ENCODE data around the gene SMC5. TPM values are rescaled to one million over a fixed set of nuclear protein-coding genes. Genes with fewer than 3 reads are reported as not detected.
A peak's percentile ranks its signal among the peaks of the same experiment; 100 is the strongest.

The SMC5 gene
- total RNA-seq, 4 donors from 2014 or later: 20.2 to 86.1 (median 24.0) TPM

DNA sequence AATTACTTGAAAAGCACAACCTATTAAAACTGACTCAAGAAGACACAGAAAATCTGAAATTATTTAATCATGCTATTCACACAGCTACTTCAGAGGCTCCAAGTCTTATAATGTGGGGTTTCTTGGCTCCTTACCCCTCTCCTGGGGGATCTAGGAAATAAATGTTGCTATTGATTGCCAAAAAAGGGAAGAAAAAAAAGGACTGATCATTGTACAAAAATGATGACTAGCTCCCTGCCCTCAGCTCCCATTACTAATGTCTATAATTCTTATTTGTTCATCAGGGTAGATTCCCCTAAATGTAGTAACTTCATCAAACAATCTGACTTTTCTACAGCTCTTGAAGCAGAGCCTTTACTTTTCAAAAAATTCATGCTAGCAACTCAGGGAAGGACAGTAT is 3.3 kb upstream of the SMC5 start:
- H3K27ac ChIP-seq: peak overlapping the region in 3 of 4 donors; percentile 96 to 99 (median 97)
- no peaks in the 10 kb centered on the region for H3K9me3 ChIP-seq
- H3K36me3 ChIP-seq: no peaks in the 10 kb centered on the region
- TF ChIP-seq POLR2A (IDR thresholded peaks at IDR 0.05): no peak
- intact Hi-C loops (cut with DNase I; ENCODE audit: low total_unique reads): loop anchor here (10.0 kb wide), 1 partner anchor 141 kb away; no protein-coding TSS in a partner anchor
- no peaks in the 10 kb centered on the region for H3K27me3 ChIP-seq
- H3K4me1 ChIP-seq: peaks cover 8 to 42% (median 33%) of the 10 kb centered on the region in 4 donors
- H3K4me3 ChIP-seq: peak overlapping the region in 1 of 4 donors; percentile 85
- in situ Hi-C loops (cut with MboI; ENCODE audit: low pct_ligation_motif_present in 1 of 4, low pct_unique_long_range_greater_than_20kb in 1 of 4, low sequenced_read_pairs in 3 of 4): no loop called here
- no peak for DNase-seq

DNA sequence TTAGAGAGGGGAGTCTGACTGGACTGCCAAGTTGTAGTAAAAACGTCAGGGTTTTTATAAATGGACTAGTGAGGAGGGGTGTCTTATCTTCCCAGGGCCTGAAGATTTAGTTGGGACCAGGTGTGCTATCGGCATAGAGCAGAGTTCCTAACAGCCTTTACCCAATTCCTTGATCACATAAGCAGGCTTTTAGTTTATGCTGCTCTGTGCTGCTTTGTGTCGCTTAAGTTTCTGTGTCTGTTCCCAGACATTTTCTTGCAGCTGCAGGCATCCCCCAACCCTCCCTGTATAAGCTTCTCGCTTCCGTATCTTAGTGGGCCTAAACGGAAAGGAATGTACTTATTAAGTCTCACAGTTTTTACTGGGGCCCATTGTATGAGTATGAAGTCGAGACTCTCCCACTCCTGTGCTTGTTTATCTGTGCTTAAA is 2.6 kb upstream of the SMC5 start:
- intact Hi-C loops (cut with DNase I; ENCODE audit: low total_unique reads): loop anchor here (10.0 kb wide), 1 partner anchor 141 kb away; no protein-coding TSS in a partner anchor
- no peak for DNase-seq
- in situ Hi-C loops (cut with MboI; ENCODE audit: low pct_ligation_motif_present in 1 of 4, low pct_unique_long_range_greater_than_20kb in 1 of 4, low sequenced_read_pairs in 3 of 4): no loop called here
- Histone ChIP-seq H3K4me3 (peak overlapping the region in 2 of 4 donors; percentile 10 to 85), H3K36me3 (no peaks in the 10 kb centered on the region), H3K4me1 (peaks cover 9 to 49% (median 39%) of the 10 kb centered on the region in 4 donors), H3K9me3 (no peaks in the 10 kb centered on the region), H3K27me3 (no peaks in the 10 kb centered on the region), H3K27ac (peak overlapping the region; percentile 96 to 99 (median 96))
- WGBS, 2 donors (ENCODE audit: low coverage in 1 of 2): 44 to 58% methylated on average over 3 to 7 of the region's 7 CpGs
- TF ChIP-seq POLR2AphosphoS5 (IDR thresholded peaks at IDR 0.05) (no peak), POLR2A (IDR thresholded peaks at IDR 0.05) (no peak), EP300 (IDR thresholded peaks at IDR 0.05; ENCODE audit: low read depth) (no peak)
- TF ChIP-seq, protein P1, sequence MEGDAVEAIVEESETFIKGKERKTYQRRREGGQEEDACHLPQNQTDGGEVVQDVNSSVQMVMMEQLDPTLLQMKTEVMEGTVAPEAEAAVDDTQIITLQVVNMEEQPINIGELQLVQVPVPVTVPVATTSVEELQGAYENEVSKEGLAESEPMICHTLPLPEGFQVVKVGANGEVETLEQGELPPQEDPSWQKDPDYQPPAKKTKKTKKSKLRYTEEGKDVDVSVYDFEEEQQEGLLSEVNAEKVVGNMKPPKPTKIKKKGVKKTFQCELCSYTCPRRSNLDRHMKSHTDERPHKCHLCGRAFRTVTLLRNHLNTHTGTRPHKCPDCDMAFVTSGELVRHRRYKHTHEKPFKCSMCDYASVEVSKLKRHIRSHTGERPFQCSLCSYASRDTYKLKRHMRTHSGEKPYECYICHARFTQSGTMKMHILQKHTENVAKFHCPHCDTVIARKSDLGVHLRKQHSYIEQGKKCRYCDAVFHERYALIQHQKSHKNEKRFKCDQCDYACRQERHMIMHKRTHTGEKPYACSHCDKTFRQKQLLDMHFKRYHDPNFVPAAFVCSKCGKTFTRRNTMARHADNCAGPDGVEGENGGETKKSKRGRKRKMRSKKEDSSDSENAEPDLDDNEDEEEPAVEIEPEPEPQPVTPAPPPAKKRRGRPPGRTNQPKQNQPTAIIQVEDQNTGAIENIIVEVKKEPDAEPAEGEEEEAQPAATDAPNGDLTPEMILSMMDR (IDR thresholded peaks at IDR 0.05): no peak

DNA sequence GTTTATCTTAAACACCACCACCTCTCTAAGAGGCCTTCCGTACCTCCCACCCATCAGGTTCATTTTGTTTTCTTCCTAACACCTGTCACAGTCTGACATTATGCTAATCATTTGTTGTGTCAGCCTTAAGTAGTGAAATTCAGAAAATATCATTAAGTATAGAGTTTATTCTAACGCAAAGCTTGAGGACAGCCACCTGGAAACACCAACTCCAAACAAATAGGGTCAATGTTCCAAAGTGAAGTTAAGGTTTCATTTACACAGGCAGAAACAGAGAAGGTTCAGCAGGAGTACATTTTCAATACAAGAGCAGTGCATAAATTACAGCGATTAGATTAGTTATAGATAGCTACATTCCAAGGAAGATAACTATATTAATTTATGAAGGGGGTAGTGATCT is 1.3 kb upstream of the SMC5 start:
- Histone ChIP-seq H3K4me1 (peaks cover 11 to 62% (median 49%) of the 10 kb centered on the region in 4 donors), H3K4me3 (peak overlapping the region in 3 of 4 donors; percentile 72 to 85 (median 82)), H3K27ac (peak overlapping the region; percentile 96 to 99 (median 96)), H3K36me3 (no peaks in the 10 kb centered on the region), H3K27me3 (no peaks in the 10 kb centered on the region), H3K9me3 (no peaks in the 10 kb centered on the region)
- 52 to 64% methylated on average over 3 of the region's 3 CpGs for WGBS, 2 donors (ENCODE audit: low coverage in 1 of 2)
- TF ChIP-seq POLR2A (IDR thresholded peaks at IDR 0.05) (no peak), POLR2AphosphoS5 (IDR thresholded peaks at IDR 0.05) (no peak), EP300 (IDR thresholded peaks at IDR 0.05; ENCODE audit: low read depth) (no peak)
- TF ChIP-seq, protein P1 (IDR thresholded peaks at IDR 0.05): no peak
- intact Hi-C loops (cut with DNase I; ENCODE audit: low total_unique reads) (loop anchor here (10.0 kb wide), 1 partner anchor 143 kb away; no protein-coding TSS in a partner anchor), in situ Hi-C loops (cut with MboI; ENCODE audit: low pct_ligation_motif_present in 1 of 4, low pct_unique_long_range_greater_than_20kb in 1 of 4, low sequenced_read_pairs in 3 of 4) (no loop called here)
- DNase-seq: no peak

DNA sequence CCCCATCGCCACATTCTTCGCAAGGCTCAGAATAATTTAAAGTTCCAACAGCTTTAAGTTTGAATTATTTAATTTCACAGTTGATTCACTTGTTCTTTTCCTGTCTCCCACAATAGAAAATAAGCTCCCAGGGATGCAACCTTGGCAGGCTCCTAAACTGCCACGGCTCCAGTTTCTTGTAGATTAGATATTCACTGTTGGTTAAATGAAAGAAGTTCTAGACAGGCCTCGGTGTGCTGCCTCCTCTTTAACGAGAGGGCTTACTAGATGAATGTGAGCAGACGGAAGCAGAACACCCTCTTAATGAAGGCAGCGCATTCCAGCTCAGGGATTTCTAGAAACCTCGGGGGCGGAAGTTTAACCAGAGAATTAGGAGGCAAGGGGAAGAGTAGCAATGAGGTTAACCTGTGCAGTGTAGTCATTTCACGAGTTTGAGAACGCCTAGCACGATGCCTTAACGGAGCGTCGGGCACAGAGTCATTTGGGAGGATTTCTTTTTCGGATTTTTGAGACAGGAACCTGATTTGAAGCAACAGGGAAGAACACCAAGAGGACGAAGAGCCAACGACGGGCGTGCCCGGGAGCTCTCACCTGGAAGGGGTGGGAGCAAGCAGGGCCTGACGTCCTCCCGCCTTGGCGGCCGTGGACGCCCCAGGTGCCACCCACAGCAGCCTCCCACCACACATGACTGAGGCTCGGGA is 637 bp upstream of the SMC5 start:
- Histone ChIP-seq H3K9me3 (no peaks in the 10 kb centered on the region), H3K36me3 (no peaks in the 10 kb centered on the region), H3K27me3 (no peaks in the 10 kb centered on the region), H3K27ac (peak overlapping the region; percentile 96 to 99 (median 96)), H3K4me3 (peak overlapping the region; percentile 28 to 85 (median 77)), H3K4me1 (peaks cover 11 to 68% (median 52%) of the 10 kb centered on the region in 4 donors)
- TF ChIP-seq POLR2A (IDR thresholded peaks at IDR 0.05) (no peak), EP300 (IDR thresholded peaks at IDR 0.05; ENCODE audit: low read depth) (no peak), POLR2AphosphoS5 (IDR thresholded peaks at IDR 0.05) (no peak)
- TF ChIP-seq, protein P1 (IDR thresholded peaks at IDR 0.05): no peak
- intact Hi-C loops (cut with DNase I; ENCODE audit: low total_unique reads): loop anchor here (10.0 kb wide), 1 partner anchor 143 kb away; no protein-coding TSS in a partner anchor
- DNase-seq: peak; percentile 85
- in situ Hi-C loops (cut with MboI; ENCODE audit: low pct_ligation_motif_present in 1 of 4, low pct_unique_long_range_greater_than_20kb in 1 of 4, low sequenced_read_pairs in 3 of 4): no loop called here
- 6 to 19% methylated on average over 9 to 26 of the region's 27 CpGs for WGBS, 2 donors (ENCODE audit: low coverage in 1 of 2)

All from transverse colon (tissue), 4 donors.